NCI-H82 treated with DMSO at 0.1 percent for 48 hours (cell line): ENCODE results near the gene ARSB.

Source experiments
- DNase-seq: peaks from one replicate; lab custom pipeline; 2025; ENCODE audit not compliant: unreplicated experiment; lab: John Stamatoyannopoulos, UW

Gene ARSB

GRCh38 chr5:78731884-78732283, 253.2 kb downstream of the ARSB start:
- no peak for DNase-seq

- no peak for DNase-seq
Measured at GRCh38 chr5:78730300-78731094, 254.6 kb downstream of the ARSB start.

GRCh38 chr5:78727786-78728761, 257.0 kb downstream of the ARSB start:
- no peak for DNase-seq
